HG03103 (cell line): ENCODE results near the gene ANKS4B.
"Not testable (repeated sequence)": the region's sequence is repeated elsewhere in the genome, so short reads cannot be mapped to it uniquely, and the experiment has no call there.

Experiments used
- ATAC-seq: cut with Tn5 transposase; IDR thresholded peaks from one replicate; pipeline ENCODE4 v1.9.1; 2021; ENCODE audit warnings: low read depth; ENCODE audit not compliant: unreplicated experiment

The ANKS4B gene

GRCh38 chr16:21283521-21284289 is 50.2 kb downstream of the ANKS4B start:
- no peak for ATAC-seq

GRCh38 chr16:21284414-21284813 is 50.9 kb downstream of the ANKS4B start:
- no peak for ATAC-seq

GRCh38 chr16:21285314-21285713 is 51.8 kb downstream of the ANKS4B start:
- no peak for ATAC-seq

- not testable (repeated sequence) for ATAC-seq
Measured at GRCh38 chr16:21289789-21290188, 56.3 kb downstream of the ANKS4B start.

GRCh38 chr16:21300309-21301167 is 67.0 kb downstream of the ANKS4B start:
- peak; percentile 49 for ATAC-seq

- peak; percentile 53 for ATAC-seq
Measured at GRCh38 chr16:21301168-21301894, 67.8 kb downstream of the ANKS4B start.

- ATAC-seq = no peak
Measured at GRCh38 chr16:21301895-21302291, 68.4 kb downstream of the ANKS4B start.

- no peak for ATAC-seq
Measured at GRCh38 chr16:21302454-21302853, 69.0 kb downstream of the ANKS4B start.

- no peak for ATAC-seq
Measured at GRCh38 chr16:21302898-21303528, 69.5 kb downstream of the ANKS4B start.
